A549 (cell line): Measurements from ENCODE around the gene KLHL36.

ENCODE experiments used
- CHD2 ChIP-seq: fragments of 150-350 bp; IDR thresholded peaks from 2 replicates; pipeline ENCODE4 v1.6.1; 2014; ENCODE audit warnings: low read length; ENCODE audit not compliant: partially characterized antibody
- EP300 ChIP-seq, 2 experiments: fragments of >200 bp; sonication (Bioruptor Twin); formaldehyde crosslinking; IDR thresholded peaks; 2 replicates in 1 of 2; 3 replicates in 1 of 2; pipeline ENCODE4 v1.6.1; 2016 to 2017
- HMGXB4 ChIP-seq: fragments of 250-450 bp; sonication (Bioruptor Pico); IDR thresholded peaks from 2 replicates; pipeline ENCODE4 v1.5.0; 2021; ENCODE audit warnings: mild to moderate bottlenecking, moderate library complexity, borderline replicate concordance
- JUNB ChIP-seq: fragments of >200 bp; sonication (Bioruptor Twin); formaldehyde crosslinking; IDR thresholded peaks from 2 replicates; pipeline ENCODE4 v1.6.1; 2016
- KDM1A ChIP-seq: fragments of 200-600 bp; sonication (generic); IDR thresholded peaks from 2 replicates; pipeline ENCODE4 v1.6.1; 2016; ENCODE audit warnings: low read depth, mild to moderate bottlenecking
- MAFK ChIP-seq: fragments of 450-650 bp; IDR thresholded peaks from 2 replicates; pipeline ENCODE4 v1.6.1; 2014; ENCODE audit not compliant: partially characterized antibody
- MYC ChIP-seq: IDR thresholded peaks from 2 replicates; pipeline ENCODE4 v1.6.1; 2012; ENCODE audit warnings: mild to moderate bottlenecking, inconsistent platforms, low read length, improper control_type of control experiment, borderline replicate concordance
- RCOR1 ChIP-seq: fragments of 150-350 bp; IDR thresholded peaks from 2 replicates; pipeline ENCODE4 v1.6.1; 2014; ENCODE audit warnings: antibody characterized with exemption, low read length, low read depth
- REST ChIP-seq: fragments of 200-600 bp; sonication (generic); IDR thresholded peaks from 2 replicates; pipeline ENCODE4 v1.6.1; 2016; ENCODE audit warnings: antibody characterized with exemption, mild to moderate bottlenecking, moderate library complexity
- SREBF2 ChIP-seq: fragments of 450-650 bp; IDR thresholded peaks from 2 replicates; pipeline ENCODE4 v1.6.1; 2014; ENCODE audit warnings: mild to moderate bottlenecking, moderate library complexity
- TF ChIP-seq, protein P1 (sequence below): fragments of >200 bp; sonication (Bioruptor Twin); formaldehyde crosslinking; IDR thresholded peaks from 3 replicates; pipeline ENCODE4 v1.5.1; 2016
- TF ChIP-seq, protein P2 (sequence below): fragments of 450-650 bp; IDR thresholded peaks from 2 replicates; pipeline ENCODE4 v1.6.1; 2014; ENCODE audit warnings: antibody characterized with exemption
- TF ChIP-seq, protein P3 (sequence below): IDR thresholded peaks from 2 replicates; pipeline ENCODE4 v1.6.1; 2012

GRCh38 chr16:84614073-84614459 is 34.2 kb upstream of the KLHL36 start:
- no peak for TF ChIP-seq REST
- TF ChIP-seq JUNB = no peak
- TF ChIP-seq, protein P1, sequence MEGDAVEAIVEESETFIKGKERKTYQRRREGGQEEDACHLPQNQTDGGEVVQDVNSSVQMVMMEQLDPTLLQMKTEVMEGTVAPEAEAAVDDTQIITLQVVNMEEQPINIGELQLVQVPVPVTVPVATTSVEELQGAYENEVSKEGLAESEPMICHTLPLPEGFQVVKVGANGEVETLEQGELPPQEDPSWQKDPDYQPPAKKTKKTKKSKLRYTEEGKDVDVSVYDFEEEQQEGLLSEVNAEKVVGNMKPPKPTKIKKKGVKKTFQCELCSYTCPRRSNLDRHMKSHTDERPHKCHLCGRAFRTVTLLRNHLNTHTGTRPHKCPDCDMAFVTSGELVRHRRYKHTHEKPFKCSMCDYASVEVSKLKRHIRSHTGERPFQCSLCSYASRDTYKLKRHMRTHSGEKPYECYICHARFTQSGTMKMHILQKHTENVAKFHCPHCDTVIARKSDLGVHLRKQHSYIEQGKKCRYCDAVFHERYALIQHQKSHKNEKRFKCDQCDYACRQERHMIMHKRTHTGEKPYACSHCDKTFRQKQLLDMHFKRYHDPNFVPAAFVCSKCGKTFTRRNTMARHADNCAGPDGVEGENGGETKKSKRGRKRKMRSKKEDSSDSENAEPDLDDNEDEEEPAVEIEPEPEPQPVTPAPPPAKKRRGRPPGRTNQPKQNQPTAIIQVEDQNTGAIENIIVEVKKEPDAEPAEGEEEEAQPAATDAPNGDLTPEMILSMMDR = no peak
- no peak for TF ChIP-seq EP300 (IDR thresholded peaks at IDR 0.05)
- no peak for TF ChIP-seq HMGXB4 (CRISPR knock-in tag)
- TF ChIP-seq MAFK = no peak
- no peak for TF ChIP-seq MYC
- no peak for TF ChIP-seq RCOR1
- TF ChIP-seq, protein P2, sequence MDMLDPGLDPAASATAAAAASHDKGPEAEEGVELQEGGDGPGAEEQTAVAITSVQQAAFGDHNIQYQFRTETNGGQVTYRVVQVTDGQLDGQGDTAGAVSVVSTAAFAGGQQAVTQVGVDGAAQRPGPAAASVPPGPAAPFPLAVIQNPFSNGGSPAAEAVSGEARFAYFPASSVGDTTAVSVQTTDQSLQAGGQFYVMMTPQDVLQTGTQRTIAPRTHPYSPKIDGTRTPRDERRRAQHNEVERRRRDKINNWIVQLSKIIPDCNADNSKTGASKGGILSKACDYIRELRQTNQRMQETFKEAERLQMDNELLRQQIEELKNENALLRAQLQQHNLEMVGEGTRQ = no peak
- TF ChIP-seq CHD2 = no peak
- TF ChIP-seq, protein P3, sequence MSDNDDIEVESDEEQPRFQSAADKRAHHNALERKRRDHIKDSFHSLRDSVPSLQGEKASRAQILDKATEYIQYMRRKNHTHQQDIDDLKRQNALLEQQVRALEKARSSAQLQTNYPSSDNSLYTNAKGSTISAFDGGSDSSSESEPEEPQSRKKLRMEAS = no peak
- no peak for TF ChIP-seq KDM1A
- no peak for TF ChIP-seq SREBF2
